IMR-90 (cell line): ENCODE results near the gene TEX38. TPM values are rescaled to one million over a fixed set of nuclear protein-coding genes. Genes with fewer than 3 reads are reported as not detected.

Experiments used
- ATAC-seq: fragments of 200-7000 bp; cut with Tn5 transposase; 2 replicates; pipeline ENCODE4 v1.9.1; 2020; ENCODE audit warnings: low read depth, mild to moderate bottlenecking, moderate library complexity
- BruUV-seq: library from RNA; stranded (reverse); fragments of 400-500 nt; replicated peaks from 2 replicates; lab custom pipeline; 2021; lab: Mats Ljungman, UMichigan
- CTCF ChIA-PET: fragments of 300-600 bp; formaldehyde crosslinking; extraction: SDS; loops from one replicate; lab custom pipeline; 2021; ENCODE audit warnings: antibody characterized with exemption; lab: Yijun Ruan, JAX
- POLR2A ChIA-PET: fragments of 300-600 bp; sonication (Branson Sonifier 250); formaldehyde crosslinking; loops from one replicate; lab custom pipeline; 2022; ENCODE audit warnings: antibody characterized with exemption; ENCODE audit not compliant: unreplicated experiment; lab: Charles Lee
- DNase-seq: peaks from one replicate; pipeline ENCODE4 v3.0.0; 2013
- H2AFZ ChIP-seq: replicated peaks from 2 replicates; pipeline ENCODE3; 2013; ENCODE audit warnings: low read length, mild to moderate bottlenecking; ENCODE audit not compliant: poor library complexity
- H2AK5ac ChIP-seq: 2 replicates; pipeline ENCODE4 v1.6.1; 2013; ENCODE audit warnings: low read depth, low read length, inconsistent platforms
- H2AK9ac ChIP-seq: replicated peaks from 2 replicates; pipeline ENCODE3; 2013; ENCODE audit warnings: mild to moderate bottlenecking, low read depth, low read length, moderate library complexity; ENCODE audit not compliant: poor library complexity
- H2BK120ac ChIP-seq: 2 replicates; pipeline ENCODE4 v1.6.1; 2013; ENCODE audit warnings: low read depth, low read length, inconsistent platforms
- H2BK15ac ChIP-seq: 3 replicates; pipeline ENCODE4 v1.6.1; 2013; ENCODE audit warnings: low read depth, low read length, inconsistent platforms
- H2BK20ac ChIP-seq: 2 replicates; pipeline ENCODE4 v1.6.1; 2013; ENCODE audit warnings: low read depth, mild to moderate bottlenecking, inconsistent platforms, low read length, moderate library complexity
- H2BK5ac ChIP-seq: 2 replicates; pipeline ENCODE4 v1.6.1; 2013; ENCODE audit warnings: mild to moderate bottlenecking, low read depth, low read length, inconsistent platforms; ENCODE audit not compliant: poor library complexity, severe bottlenecking
- H3K14ac ChIP-seq: replicated peaks from 2 replicates; pipeline ENCODE4 v1.6.1; 2013; ENCODE audit warnings: low read depth, low read length, inconsistent platforms
- H3K18ac ChIP-seq: 2 replicates; pipeline ENCODE4 v1.6.1; 2013; ENCODE audit warnings: low read depth, low read length, control low read depth
- H3K23ac ChIP-seq: 2 replicates; pipeline ENCODE4 v1.6.1; 2013; ENCODE audit warnings: low read depth, low read length, inconsistent platforms
- H3K27ac ChIP-seq: 2 replicates; pipeline ENCODE4 v1.5.1; 2013; ENCODE audit warnings: mild to moderate bottlenecking, control low read depth, low read length; ENCODE audit not compliant: insufficient read depth
- H3K27me3 ChIP-seq: 2 replicates; pipeline ENCODE4 v1.6.1; 2013; ENCODE audit warnings: low read length; ENCODE audit not compliant: control insufficient read depth, insufficient read depth
- H3K36me3 ChIP-seq: 2 replicates; pipeline ENCODE4 v1.6.1; 2013; ENCODE audit warnings: low read length, mixed read lengths; ENCODE audit not compliant: control insufficient read depth, insufficient read depth
- H3K4ac ChIP-seq: 2 replicates; pipeline ENCODE4 v1.6.1; 2013; ENCODE audit warnings: low read depth, low read length, inconsistent platforms
- H3K4me1 ChIP-seq: 2 replicates; pipeline ENCODE4 v1.6.1; 2013; ENCODE audit warnings: low read length, mixed read lengths; ENCODE audit not compliant: control insufficient read depth, insufficient read depth
- H3K4me2 ChIP-seq: 2 replicates; pipeline ENCODE4 v1.6.1; 2013; ENCODE audit warnings: low read depth, mild to moderate bottlenecking, control low read depth, low read length, moderate library complexity
- H3K4me3 ChIP-seq: 2 replicates; pipeline ENCODE4 v1.5.1; 2013; ENCODE audit warnings: low read depth, mild to moderate bottlenecking, control low read depth, low read length, moderate library complexity; ENCODE audit not compliant: insufficient read depth
- H3K56ac ChIP-seq: 2 replicates; pipeline ENCODE4 v1.6.1; 2013; ENCODE audit warnings: low read length, inconsistent platforms; ENCODE audit not compliant: insufficient read depth; ENCODE audit errors: extremely low read depth
- H3K79me1 ChIP-seq, 2 experiments: 2 replicates each; pipeline ENCODE4 v1.6.1; 2013; ENCODE audit warnings: low read length in 2 of 2, inconsistent platforms in 1 of 2, low read depth in 1 of 2
- H3K9ac ChIP-seq: 2 replicates; pipeline ENCODE4 v1.6.1; 2013; ENCODE audit warnings: low read depth, low read length, control low read depth
- H3K9me1 ChIP-seq: 2 replicates; pipeline ENCODE4 v1.6.1; 2013; ENCODE audit warnings: low read length, inconsistent platforms; ENCODE audit not compliant: insufficient read depth
- H3K9me3 ChIP-seq: 2 replicates; pipeline ENCODE4 v1.6.1; 2013; ENCODE audit warnings: low read length; ENCODE audit not compliant: control insufficient read depth, insufficient read depth
- H4K20me1 ChIP-seq: 2 replicates; pipeline ENCODE4 v1.6.1; 2013; ENCODE audit warnings: low read length, inconsistent platforms; ENCODE audit not compliant: insufficient read depth
- H4K5ac ChIP-seq: 2 replicates; pipeline ENCODE4 v1.6.1; 2013; ENCODE audit warnings: mild to moderate bottlenecking, low read depth, low read length, control low read depth
- H4K8ac ChIP-seq, 2 experiments: 2 replicates each; pipeline ENCODE4 v1.6.1; 2013; ENCODE audit warnings: low read depth in 2 of 2, low read length in 2 of 2, control low read depth in 1 of 2, inconsistent platforms in 1 of 2
- H4K91ac ChIP-seq: 2 replicates; pipeline ENCODE4 v1.6.1; 2013; ENCODE audit warnings: low read depth, low read length, inconsistent platforms; ENCODE audit not compliant: insufficient read depth
- CTCF ChIP-seq: conservative IDR thresholded peaks from 2 replicates; pipeline ENCODE4 v1.5.1; 2012; ENCODE audit warnings: mild to moderate bottlenecking, low read depth, low read length, improper control_type of control experiment
- ELK1 ChIP-seq: fragments of 150-350 bp; IDR thresholded peaks from 2 replicates; pipeline ENCODE4 v1.6.1; 2016; ENCODE audit warnings: low read depth, mild to moderate bottlenecking, low read length, moderate library complexity, borderline replicate concordance
- MAFK ChIP-seq: IDR thresholded peaks from 2 replicates; pipeline ENCODE4 v1.6.1; 2012; ENCODE audit warnings: low read depth, low read length, improper control_type of control experiment
- MAZ ChIP-seq: IDR thresholded peaks from 2 replicates; pipeline ENCODE4 v1.6.1; 2012; ENCODE audit warnings: low read depth, mild to moderate bottlenecking, low read length, improper control_type of control experiment, moderate library complexity, borderline replicate concordance
- POLR2A ChIP-seq: IDR thresholded peaks from 2 replicates; pipeline ENCODE4 v1.6.1; 2012; ENCODE audit warnings: mild to moderate bottlenecking, low read depth, low read length
- RAD21 ChIP-seq: IDR thresholded peaks from 2 replicates; pipeline ENCODE4 v1.6.1; 2012; ENCODE audit warnings: low read length, improper control_type of control experiment
- RFX5 ChIP-seq: IDR thresholded peaks from 2 replicates; pipeline ENCODE4 v1.8.0; 2012; ENCODE audit warnings: low read depth, mild to moderate bottlenecking, low read length, moderate library complexity
- USF2 ChIP-seq: fragments of 150-350 bp; IDR thresholded peaks from 2 replicates; pipeline ENCODE4 v1.6.1; 2017; ENCODE audit warnings: mild to moderate bottlenecking, antibody characterized with exemption, low read length, low read depth
- WGBS, 2 experiments: methylation state at CpG; one replicate each; pipeline versions ENCODE4 v1.1.5 to v1.1.7; 2013; ENCODE audit warnings: missing lambda C conversion rate in 2 of 2; ENCODE audit not compliant: insufficient read length in 1 of 2; ENCODE audit errors: extremely low coverage in 2 of 2; 5-methylcytosine and 5-hydroxymethylcytosine counted together
- dilution Hi-C: fragments of 300-500 bp; cut with HindIII; formaldehyde crosslinking; loops from one replicate; pipeline ENCODE4 v1.14.3; 2018; ENCODE audit warnings: low sequenced_read_pairs; ENCODE audit not compliant: unreplicated experiment
- in situ Hi-C: fragments of 300-500 bp; cut with MboI; formaldehyde crosslinking; loops from 3 replicates; pipeline ENCODE4 v1.14.3; 2019; ENCODE audit warnings: low sequenced_read_pairs, inconsistent platforms, mixed read lengths
- intact Hi-C: fragments of 100-400 bp; cut with micrococcal nuclease; formaldehyde crosslinking; loops from 2 replicates; pipeline ENCODE4 v1.10.0; 2022
- polyA plus RNA-seq, 3 experiments: library from polyadenylated mRNA; depleted of rRNA; stranded (reverse); fragments of >200 nt; gene quantifications; 2 replicates each; pipeline ENCODE4 v1.2.3, GENCODE V29; 2012; ENCODE audit warnings: low replicate concordance in 1 of 3
- total RNA-seq: library from RNA; depleted of rRNA; stranded (reverse); fragments of >200 nt; gene quantifications from 2 replicates; pipeline ENCODE4 v1.2.3, GENCODE V29; 2012

The TEX38 gene
- total and polyA plus RNA-seq, 2 of the 4 experiments (the other 2 are of a cell fraction), result not detected

- ATAC-seq (no peak), DNase-seq (no peak)
- no peak overlapping the region for H3K27ac ChIP-seq
- H3K36me3 ChIP-seq, result peaks cover 12% of the 10 kb centered on the region; the same call in 1 of the 2 replicates
- no peaks in the 10 kb centered on the region for H4K20me1 ChIP-seq
- 0 out of 2 replicates have a peak, but pooled peaks cover 2% of the 10 kb centered on the region for H3K9me3 ChIP-seq
- no peaks in the 10 kb centered on the region for H3K9me1 ChIP-seq
- WGBS, 2 experiments, result no CpG with 5 or more reads among the region's 2 CpGs
- peaks cover 5% of the 10 kb centered on the region; the same call in 1 of the 2 replicates for H3K4me1 ChIP-seq
- H3K56ac ChIP-seq, result no peak overlapping the region
- no peak overlapping the region for H3K9ac ChIP-seq
- no peak overlapping the region for H3K4ac ChIP-seq
- no peak overlapping the region for H2BK5ac ChIP-seq
- in situ Hi-C loops, result no loop called here
- CTCF ChIA-PET, result no interaction called here
- BruUV-seq, result no TSS peak
- H2AFZ ChIP-seq, result no peak overlapping the region
- H3K23ac ChIP-seq, result no peak overlapping the region
- H2AK9ac ChIP-seq, result no peak overlapping the region
- no peak overlapping the region for H2BK15ac ChIP-seq
- H3K4me3 ChIP-seq, result no peak overlapping the region
- no peak for TF ChIP-seq CTCF
- no peak for TF ChIP-seq POLR2A
- no peak for TF ChIP-seq ELK1
- TF ChIP-seq RAD21, result no peak
- TF ChIP-seq MAZ, result no peak
- no peak for TF ChIP-seq USF2
- no peak for TF ChIP-seq RFX5
- TF ChIP-seq MAFK, result no peak
- POLR2A ChIA-PET, result no interaction called here
- H3K18ac ChIP-seq, result no peak overlapping the region
- H3K14ac ChIP-seq, result no peak overlapping the region
- no peak overlapping the region for H2BK20ac ChIP-seq
- dilution Hi-C loops, result no loop called here
- intact Hi-C loops, result no loop called here
- no peak overlapping the region for H2AK5ac ChIP-seq
- H3K27me3 ChIP-seq, result no peaks in the 10 kb centered on the region
- no peak overlapping the region for H4K8ac ChIP-seq
- H4K91ac ChIP-seq, result no peak overlapping the region
- no peak overlapping the region for H3K4me2 ChIP-seq
- no peak overlapping the region for H2BK120ac ChIP-seq
- 0 out of 4 replicates have a peak, but pooled peaks cover 0 to 3% of the 10 kb centered on the region in 2 experiments for H3K79me1 ChIP-seq
- no peak overlapping the region for H4K5ac ChIP-seq
These were observed 21.9 kb upstream of the TEX38 start for GRCh38 chr1:46649764-46650163.
